ENCODE data around the gene LYRM9. TPM values are rescaled to one million over a fixed set of nuclear protein-coding genes. Genes with fewer than 3 reads are reported as not detected.

The LYRM9 gene
- total and polyA plus RNA-seq, 4 donors: 7.0 to 15.3 (median 8.8) TPM

DNA sequence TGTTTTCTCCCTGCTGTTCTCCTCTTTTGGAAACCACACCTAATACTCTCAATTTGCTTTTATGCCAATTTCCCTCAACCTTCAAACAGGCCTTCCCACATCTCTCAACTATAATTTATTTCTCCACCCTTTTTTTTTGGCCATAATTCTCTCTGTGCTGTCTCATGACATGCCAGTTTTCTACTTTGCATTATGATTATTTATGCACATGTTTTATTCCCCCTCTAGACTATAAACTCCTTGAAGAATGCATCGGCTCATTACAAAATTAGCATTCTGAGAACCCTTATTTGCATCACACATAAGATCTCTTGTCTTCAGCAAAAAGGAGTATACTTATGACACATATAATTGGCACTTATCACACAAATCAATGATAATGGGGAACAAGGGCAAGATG is 10.9 kb upstream of the LYRM9 start:
- Histone ChIP-seq H3K9me3 (ENCODE audit: control insufficient read depth in 4 of 4, insufficient read depth in 3 of 4, low read length in 3 of 4) (peaks cover 0 to 2% (median 0%) of the 10 kb centered on the region in 4 donors), H3K27me3 (ENCODE audit: control insufficient read depth in 3 of 3, insufficient read depth in 3 of 3, low read length in 2 of 3) (no peaks in the 10 kb centered on the region), H3K36me3 (ENCODE audit: control insufficient read depth in 4 of 4, insufficient read depth in 4 of 4, low read length in 4 of 4) (no peaks in the 10 kb centered on the region), H3K4me3 (no peak overlapping the region), H3K9ac (ENCODE audit: insufficient read depth in 1 of 2, low read length in 2 of 2) (no peak overlapping the region), H3K4me1 (ENCODE audit: control insufficient read depth in 5 of 5, insufficient read depth in 5 of 5, low read length in 5 of 5) (peaks cover 0 to 8% (median 0%) of the 10 kb centered on the region in 5 donors), H3K27ac (ENCODE audit: low read depth in 1 of 2, low read length in 1 of 2) (no peak overlapping the region)
- DNase-seq (no peak), ATAC-seq (ENCODE audit: insufficient read depth, low FRiP score) (no peak)
- no peak for TF ChIP-seq CTCF (IDR thresholded peaks at IDR 0.05; ENCODE audit: control extremely low read depth, extremely low read depth)
- WGBS, 2 donors: 93 to 98% methylated on average over 1 of the region's 1 CpG

- ATAC-seq (ENCODE audit: insufficient read depth, low FRiP score) (no peak), DNase-seq (no peak)
- H3K4me1 ChIP-seq (ENCODE audit: control insufficient read depth in 5 of 5, insufficient read depth in 5 of 5, low read length in 5 of 5): no peaks in the 10 kb centered on the region
- H3K9ac ChIP-seq (ENCODE audit: insufficient read depth in 1 of 2, low read length in 2 of 2): no peak overlapping the region
- no peaks in the 10 kb centered on the region for H3K9me3 ChIP-seq (ENCODE audit: control insufficient read depth in 4 of 4, insufficient read depth in 3 of 4, low read length in 3 of 4)
- H3K36me3 ChIP-seq (ENCODE audit: control insufficient read depth in 4 of 4, insufficient read depth in 4 of 4, low read length in 4 of 4): no peaks in the 10 kb centered on the region
- TF ChIP-seq CTCF (IDR thresholded peaks at IDR 0.05; ENCODE audit: control extremely low read depth, extremely low read depth): no peak
- H3K27me3 ChIP-seq (ENCODE audit: control insufficient read depth in 3 of 3, insufficient read depth in 3 of 3, low read length in 2 of 3): peaks cover 0 to 18% (median 2%) of the 10 kb centered on the region in 3 donors
- H3K27ac ChIP-seq (ENCODE audit: low read depth in 1 of 2, low read length in 1 of 2): no peak overlapping the region
- WGBS, 2 donors: 81% methylated on average over 3 of the region's 3 CpGs
- H3K4me3 ChIP-seq: no peak overlapping the region
These were observed 6.4 kb upstream of the LYRM9 start for GRCh38 chr17:27899525-27899924.

- Histone ChIP-seq H3K27me3 (ENCODE audit: control insufficient read depth in 3 of 3, insufficient read depth in 3 of 3, low read length in 2 of 3) (peaks cover 0 to 24% (median 2%) of the 10 kb centered on the region in 3 donors), H3K9ac (ENCODE audit: insufficient read depth in 1 of 2, low read length in 2 of 2) (no peak overlapping the region), H3K27ac (ENCODE audit: low read depth in 1 of 2, low read length in 1 of 2) (no peak overlapping the region), H3K9me3 (ENCODE audit: control insufficient read depth in 4 of 4, insufficient read depth in 3 of 4, low read length in 3 of 4) (no peaks in the 10 kb centered on the region), H3K4me3 (no peak overlapping the region), H3K36me3 (ENCODE audit: control insufficient read depth in 4 of 4, insufficient read depth in 4 of 4, low read length in 4 of 4) (no peaks in the 10 kb centered on the region), H3K4me1 (ENCODE audit: control insufficient read depth in 5 of 5, insufficient read depth in 5 of 5, low read length in 5 of 5) (no peaks in the 10 kb centered on the region)
- no peak for TF ChIP-seq CTCF (IDR thresholded peaks at IDR 0.05; ENCODE audit: control extremely low read depth, extremely low read depth)
- ATAC-seq (ENCODE audit: insufficient read depth, low FRiP score) (no peak), DNase-seq (no peak)
These were observed 4.9 kb upstream of the LYRM9 start for GRCh38 chr17:27898096-27898495.

DNA sequence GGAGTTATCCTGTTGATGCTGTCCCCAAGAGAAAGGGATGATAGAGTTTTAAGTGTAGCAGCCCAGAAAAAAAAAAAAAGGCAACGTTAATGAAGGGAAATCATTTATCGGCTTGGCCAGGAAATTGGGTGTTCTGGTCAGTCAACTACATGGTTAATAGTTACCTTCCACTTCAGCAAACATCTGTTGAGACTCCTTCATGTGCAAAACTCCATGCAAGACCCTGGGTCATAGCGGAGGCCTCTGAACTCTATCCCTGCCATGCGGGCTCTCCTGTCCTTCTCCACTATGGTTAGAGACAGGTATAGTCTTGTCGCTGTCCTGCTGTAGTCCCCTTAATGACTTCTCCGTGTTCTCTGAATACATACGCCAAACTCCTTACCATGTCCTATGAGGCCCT is 3.5 kb upstream of the LYRM9 start:
- no peak overlapping the region for H3K4me3 ChIP-seq
- H3K36me3 ChIP-seq (ENCODE audit: control insufficient read depth in 4 of 4, insufficient read depth in 4 of 4, low read length in 4 of 4): no peaks in the 10 kb centered on the region
- 82 to 87% methylated on average over 7 of the region's 7 CpGs for WGBS, 2 donors
- no peak overlapping the region for H3K9ac ChIP-seq (ENCODE audit: insufficient read depth in 1 of 2, low read length in 2 of 2)
- H3K4me1 ChIP-seq (ENCODE audit: control insufficient read depth in 5 of 5, insufficient read depth in 5 of 5, low read length in 5 of 5): peaks cover 0 to 5% (median 3%) of the 10 kb centered on the region in 5 donors
- H3K27me3 ChIP-seq (ENCODE audit: control insufficient read depth in 3 of 3, insufficient read depth in 3 of 3, low read length in 2 of 3): peaks cover 0 to 24% (median 2%) of the 10 kb centered on the region in 3 donors
- DNase-seq: no peak
- H3K9me3 ChIP-seq (ENCODE audit: control insufficient read depth in 4 of 4, insufficient read depth in 3 of 4, low read length in 3 of 4): no peaks in the 10 kb centered on the region
- TF ChIP-seq CTCF (IDR thresholded peaks at IDR 0.05; ENCODE audit: control extremely low read depth, extremely low read depth): no peak
- H3K27ac ChIP-seq (ENCODE audit: low read depth in 1 of 2, low read length in 1 of 2): no peak overlapping the region
- ATAC-seq (ENCODE audit: insufficient read depth, low FRiP score): no peak
